GDM1 (cell line): ENCODE results near the gene POLD2.

Experiments
- DNase-seq: peaks from one replicate; lab custom pipeline; 2025; lab: John Stamatoyannopoulos, UW

Gene POLD2

GRCh38 chr7:44082541-44083207 lies 40.7 kb downstream of the POLD2 start:
- DNase-seq: peak; percentile 97

- no peak for DNase-seq
Measured at GRCh38 chr7:44081266-44081748, 42.0 kb downstream of the POLD2 start.

DNA sequence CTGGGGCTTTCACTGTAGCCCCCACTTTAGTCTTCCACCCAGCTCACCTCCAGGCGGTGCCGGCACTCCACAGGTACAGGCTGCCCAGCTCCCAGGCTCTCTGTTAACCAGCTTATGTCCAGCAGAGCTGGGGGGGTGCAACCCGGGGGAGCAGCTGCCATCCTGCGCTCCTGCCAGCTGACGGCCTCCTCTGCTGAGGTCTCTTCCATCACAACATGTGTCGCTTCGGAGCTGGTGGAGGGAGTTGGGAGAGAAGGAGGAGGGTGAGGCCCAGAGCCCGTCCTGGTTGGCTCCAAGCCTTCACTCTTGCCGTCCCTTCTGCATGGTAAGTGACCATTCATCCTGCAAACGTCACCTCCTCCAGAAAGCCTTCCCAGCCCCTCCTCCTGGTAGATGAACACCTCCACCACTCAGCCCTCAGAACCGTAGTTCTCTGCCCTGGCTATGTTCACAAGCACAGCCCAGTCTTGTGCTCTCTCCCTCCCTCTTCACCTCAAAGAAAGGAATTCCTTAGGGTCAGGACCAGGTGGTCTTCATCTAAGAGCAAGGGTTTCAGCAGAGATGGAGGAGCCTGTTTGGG lies 42.6 kb downstream of the POLD2 start:
- DNase-seq: no peak

DNA sequence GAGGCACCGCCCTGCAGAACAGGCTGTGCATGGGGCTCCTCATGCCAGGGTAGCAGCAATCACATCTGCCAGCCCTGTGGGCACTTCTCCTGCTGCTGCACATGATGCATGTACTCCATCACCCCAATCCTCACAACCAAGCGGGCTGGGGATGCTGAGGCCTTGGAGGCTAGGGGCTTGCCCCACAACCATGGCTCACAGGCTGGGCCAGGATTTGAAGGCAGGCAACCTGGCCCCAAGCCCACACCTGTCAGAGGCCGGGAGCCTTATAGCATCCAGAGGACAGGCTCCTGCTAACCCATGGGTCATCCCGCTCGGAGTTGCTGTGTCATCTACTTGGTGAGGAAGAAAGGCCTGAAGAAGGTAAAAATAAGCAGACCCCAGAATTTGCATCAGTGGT lies 43.2 kb downstream of the POLD2 start:
- no peak for DNase-seq

- DNase-seq: no peak
Measured at GRCh38 chr7:44079331-44080021, 43.9 kb downstream of the POLD2 start.

DNA sequence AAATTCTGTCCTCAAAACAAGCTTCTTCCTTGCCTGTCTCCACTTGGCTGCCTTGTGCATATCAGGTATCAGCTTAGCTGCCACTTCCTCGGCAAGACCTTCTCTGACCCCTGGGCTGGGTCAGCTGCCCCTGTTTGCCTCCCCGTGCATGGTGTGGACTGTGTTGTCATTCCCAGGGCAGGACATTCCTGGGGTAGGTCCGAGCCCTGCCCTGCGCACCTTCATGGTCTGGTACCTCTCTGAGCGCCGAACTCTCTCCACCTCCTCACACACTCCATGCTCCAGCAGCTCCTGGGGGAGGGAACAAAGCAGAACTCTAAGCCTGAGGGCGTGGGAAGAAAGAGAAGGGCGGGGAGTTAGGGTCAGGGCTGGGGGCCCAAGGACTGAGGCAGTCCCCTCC lies 44.8 kb downstream of the POLD2 start:
- no peak for DNase-seq

DNA sequence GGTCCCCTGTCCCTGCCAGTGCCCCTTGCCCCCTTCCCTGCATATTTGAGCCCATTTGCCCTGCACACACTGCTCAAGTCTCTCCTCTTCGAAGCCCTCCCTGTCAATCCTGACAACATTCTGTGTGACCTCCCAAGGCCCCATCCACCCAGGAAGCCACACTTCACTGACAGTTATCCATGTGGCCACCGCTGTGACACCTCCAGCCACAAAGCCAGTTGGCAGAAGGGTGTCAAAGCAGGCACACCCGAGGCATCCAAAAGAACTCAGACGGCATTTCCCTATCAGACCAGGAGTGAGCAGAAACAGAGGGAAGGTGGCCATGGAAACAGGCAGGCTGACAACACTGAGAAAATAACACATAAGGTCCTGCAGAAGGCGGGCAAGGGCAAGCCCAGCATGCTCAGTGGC lies 45.7 kb downstream of the POLD2 start:
- DNase-seq: no peak

- no peak for DNase-seq
Measured at GRCh38 chr7:44077061-44077460, 46.3 kb downstream of the POLD2 start.

DNA sequence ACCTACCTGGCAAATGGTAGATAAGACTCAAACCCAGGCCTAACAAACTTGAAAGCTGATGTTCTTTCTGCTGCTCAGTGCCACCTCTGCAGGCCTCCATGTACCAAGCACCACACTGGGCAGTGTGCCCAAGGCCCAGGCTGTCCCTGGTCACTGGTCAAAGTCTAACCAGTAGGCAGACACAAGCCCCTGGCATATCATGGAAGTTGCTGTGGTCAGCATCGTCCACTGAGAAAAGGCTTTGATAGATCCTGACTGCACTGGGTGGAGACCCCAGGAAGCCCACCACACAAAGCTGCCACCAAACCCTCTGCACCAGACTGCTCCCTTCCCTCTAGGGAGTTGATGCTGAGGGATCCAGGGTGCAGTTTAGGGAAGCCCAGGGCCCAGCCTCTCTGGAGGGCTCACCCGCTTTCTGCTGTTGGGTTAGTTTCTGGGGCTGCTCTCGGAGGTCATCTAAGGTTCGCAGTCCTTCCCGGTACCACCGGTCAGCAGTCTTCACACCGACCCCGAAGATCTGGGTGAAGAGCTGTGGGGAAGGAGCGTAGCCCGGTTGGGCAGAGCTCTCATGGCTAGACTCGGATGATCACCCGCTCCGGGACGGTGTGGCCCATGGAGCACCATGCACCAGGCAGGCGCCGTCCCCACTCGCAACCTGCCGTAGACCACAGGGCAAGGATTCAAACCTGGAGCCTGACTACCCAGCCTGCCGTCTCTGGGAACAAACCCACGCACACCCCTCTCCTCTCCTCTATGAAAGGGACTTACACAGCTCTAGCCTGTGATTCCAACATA lies 47.0 kb downstream of the POLD2 start:
- DNase-seq: no peak

GRCh38 chr7:44075296-44076075 lies 47.9 kb downstream of the POLD2 start:
- DNase-seq: no peak

- no peak for DNase-seq
Measured at GRCh38 chr7:44074349-44074695, 49.0 kb downstream of the POLD2 start.

DNA sequence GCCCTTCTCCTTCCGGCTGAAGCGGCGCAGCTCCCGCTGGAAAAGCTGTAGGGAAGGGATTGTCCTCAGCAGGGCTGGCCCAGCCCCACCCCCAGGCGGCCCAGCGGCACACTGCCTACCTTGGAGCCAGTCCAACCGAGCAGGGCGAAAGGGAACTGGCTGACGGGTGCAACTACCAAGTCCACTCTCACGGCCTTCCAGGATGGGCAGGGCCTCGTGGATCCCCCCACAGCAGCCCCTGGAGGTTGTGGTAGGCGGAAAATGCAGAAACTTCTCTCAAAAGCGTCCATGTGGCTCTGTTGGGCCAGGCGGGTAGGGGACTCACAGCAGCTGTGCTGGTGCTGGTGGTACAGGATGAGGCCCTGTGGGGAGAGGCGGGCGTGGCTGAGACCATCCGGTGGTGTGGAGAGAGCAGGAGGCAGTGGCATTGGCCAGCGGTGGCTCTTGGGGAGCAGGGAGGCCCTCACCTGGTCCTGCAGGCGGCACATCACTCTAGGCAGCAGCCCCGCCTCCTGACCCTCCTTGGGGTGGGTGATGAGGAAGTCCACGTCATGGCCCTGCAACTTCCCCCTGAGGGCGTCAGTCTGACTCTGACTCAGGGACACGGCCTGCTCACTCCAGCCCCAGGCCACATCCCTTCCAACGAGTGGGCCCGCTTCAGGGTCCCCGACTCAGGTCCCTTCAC lies 49.5 kb downstream of the POLD2 start:
- peak; percentile 37 for DNase-seq

DNA sequence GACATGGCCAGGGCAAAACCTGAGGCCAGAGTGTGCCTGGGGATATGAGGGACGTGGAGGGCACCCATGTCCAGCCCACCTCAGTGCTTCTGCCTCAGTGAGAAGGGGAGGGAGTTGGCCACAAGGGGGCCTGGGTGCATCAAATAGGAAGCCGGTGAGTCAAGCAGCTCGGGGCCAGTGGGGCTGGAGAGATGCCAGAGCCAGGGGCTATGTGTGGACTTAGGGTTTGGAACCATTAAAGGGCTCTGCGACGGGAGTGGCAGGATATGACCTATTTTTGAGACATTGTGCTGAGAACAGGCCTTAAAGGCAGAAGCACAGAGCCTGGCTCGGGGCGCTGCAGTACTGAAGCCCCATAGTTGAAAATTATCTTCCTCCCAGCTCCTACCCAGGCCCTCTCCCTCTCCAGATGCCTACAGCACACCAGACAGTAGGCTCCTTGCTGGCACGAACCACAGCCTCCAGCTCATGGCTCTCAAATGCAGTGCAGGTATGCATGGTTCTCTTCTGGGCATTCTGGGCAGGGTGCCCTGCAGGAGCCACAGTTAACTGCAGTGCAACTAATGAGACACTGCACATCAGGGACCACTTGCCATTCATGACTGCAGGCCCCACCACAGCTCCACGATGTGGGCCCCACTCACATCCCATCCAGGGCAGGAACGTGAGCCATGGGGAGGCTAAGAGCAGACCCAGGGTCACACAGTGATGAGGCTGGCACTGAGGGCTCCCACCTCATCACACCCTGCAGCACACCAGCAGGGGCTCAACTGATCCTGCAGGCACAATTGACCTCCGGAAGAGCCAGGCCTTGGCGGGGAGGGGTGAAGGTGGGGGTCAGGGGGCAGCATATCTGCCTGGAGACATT lies 50.8 kb downstream of the POLD2 start:
- DNase-seq: no peak

DNA sequence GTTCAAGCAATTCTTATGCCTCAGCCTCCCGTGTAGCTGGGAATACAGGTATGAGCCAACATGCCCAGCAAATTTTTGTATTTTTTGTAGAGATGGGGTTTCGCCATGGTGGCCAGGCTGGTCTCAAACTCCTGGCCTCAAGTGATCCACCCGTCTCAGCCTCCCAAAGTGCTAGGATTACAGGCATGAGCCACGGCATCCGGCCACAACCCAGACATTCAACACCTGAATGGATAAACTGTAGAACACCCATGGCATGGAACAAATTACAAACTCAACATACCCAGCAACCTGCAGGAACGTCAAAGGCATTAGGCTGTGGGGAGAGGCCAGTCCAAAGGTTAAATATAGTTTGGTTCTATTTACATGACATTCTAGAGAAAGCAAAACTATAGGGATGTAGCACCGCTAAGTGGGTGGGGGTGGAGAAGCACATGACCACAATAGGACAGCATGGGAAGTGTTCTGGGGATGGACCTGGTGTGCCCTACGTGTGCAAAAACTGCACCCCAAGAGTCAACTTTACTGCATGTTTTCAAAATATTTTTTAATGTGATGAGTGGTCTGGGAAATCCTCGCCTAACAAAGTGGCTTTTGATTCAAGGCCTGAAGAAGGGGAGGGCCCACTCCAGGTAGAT lies 51.5 kb downstream of the POLD2 start:
- DNase-seq: no peak

- no peak for DNase-seq
Measured at GRCh38 chr7:44068054-44068453, 55.3 kb downstream of the POLD2 start.

- DNase-seq: no peak
Measured at GRCh38 chr7:44067064-44067951, 56.0 kb downstream of the POLD2 start.

- DNase-seq: no peak
Measured at GRCh38 chr7:44066494-44067063, 56.8 kb downstream of the POLD2 start.

GRCh38 chr7:44066111-44066460 lies 57.3 kb downstream of the POLD2 start:
- no peak for DNase-seq
